Measurements from ENCODE around the gene DUSP14.

Gene DUSP14

GRCh38 chr17:37517881-37518280 is 28.2 kb downstream of the DUSP14 start:
- no peak for DNase-seq

GRCh38 chr17:37518826-37519225 is 29.1 kb downstream of the DUSP14 start:
- no peak for DNase-seq

GRCh38 chr17:37519251-37519985 is 29.7 kb downstream of the DUSP14 start:
- DNase-seq: no peak

- DNase-seq: no peak
These were observed 30.5 kb downstream of the DUSP14 start for GRCh38 chr17:37520174-37520573.

- no peak for DNase-seq
These were observed 32.1 kb downstream of the DUSP14 start for GRCh38 chr17:37521821-37522220.

- no peak for DNase-seq
These were observed 34.1 kb downstream of the DUSP14 start for GRCh38 chr17:37523715-37524219.

GRCh38 chr17:37527249-37527851 is 37.7 kb downstream of the DUSP14 start:
- DNase-seq: peak; percentile 46

GRCh38 chr17:37530420-37530819 is 40.7 kb downstream of the DUSP14 start:
- DNase-seq: no peak

- DNase-seq: no peak
These were observed 43.1 kb downstream of the DUSP14 start for GRCh38 chr17:37532756-37533155.

GRCh38 chr17:37535906-37536305 is 46.2 kb downstream of the DUSP14 start:
- no peak for DNase-seq

- no peak for DNase-seq
These were observed 49.4 kb downstream of the DUSP14 start for GRCh38 chr17:37538981-37539659.

- DNase-seq: peak; percentile 6
These were observed 52.4 kb downstream of the DUSP14 start for GRCh38 chr17:37541880-37542660.

GRCh38 chr17:37543637-37544052 is 54.0 kb downstream of the DUSP14 start:
- DNase-seq: peak; percentile 8

- DNase-seq: no peak
These were observed 55.8 kb downstream of the DUSP14 start for GRCh38 chr17:37545486-37545885.

GRCh38 chr17:37546302-37546701 is 56.6 kb downstream of the DUSP14 start:
- DNase-seq: no peak

GRCh38 chr17:37547986-37548385 is 58.3 kb downstream of the DUSP14 start:
- no peak for DNase-seq

GRCh38 chr17:37551788-37552187 is 62.1 kb downstream of the DUSP14 start:
- no peak for DNase-seq

- no peak for DNase-seq
These were observed 63.8 kb downstream of the DUSP14 start for GRCh38 chr17:37553401-37553966.

GRCh38 chr17:37555386-37555785 is 65.7 kb downstream of the DUSP14 start:
- DNase-seq: no peak

GRCh38 chr17:37557482-37557881 is 67.8 kb downstream of the DUSP14 start:
- no peak for DNase-seq

GRCh38 chr17:37558299-37558698 is 68.6 kb downstream of the DUSP14 start:
- no peak for DNase-seq

GRCh38 chr17:37562016-37562745 is 72.5 kb downstream of the DUSP14 start:
- DNase-seq: no peak
